Activated naive CD4-positive, alpha-beta T cell treated with Interleukin-2 at 50 U/mL for 16 hours (primary cell): ENCODE measurements around the gene GPR132.
"Not testable (repeated sequence)": the region's sequence is repeated elsewhere in the genome, so short reads cannot be mapped to it uniquely, and the experiment has no call there.

ENCODE experiments used
- DNase-seq: peaks from one replicate; pipeline ENCODE4 v3.0.0-alpha.2; 2020

The GPR132 gene

DNA sequence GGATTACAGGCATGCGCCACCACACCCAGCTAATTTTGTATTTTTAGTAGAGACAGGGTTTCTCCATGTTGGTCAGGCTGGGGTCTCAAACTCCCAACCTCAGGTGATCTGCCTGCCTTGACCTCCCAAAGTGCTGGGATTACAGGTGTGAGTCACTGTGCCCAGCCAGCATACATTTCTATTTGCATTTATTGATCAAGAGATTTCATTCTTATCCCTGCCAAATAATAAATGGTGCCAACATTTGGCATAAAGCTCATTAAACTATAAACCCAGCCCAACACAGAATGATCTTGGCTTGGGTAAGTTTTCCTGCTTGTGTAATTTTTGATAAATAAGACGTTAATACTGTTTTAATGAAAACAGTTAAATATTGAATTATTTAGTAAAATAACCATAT lies 29.6 kb downstream of the GPR132 start:
- not testable (repeated sequence) for DNase-seq

DNA sequence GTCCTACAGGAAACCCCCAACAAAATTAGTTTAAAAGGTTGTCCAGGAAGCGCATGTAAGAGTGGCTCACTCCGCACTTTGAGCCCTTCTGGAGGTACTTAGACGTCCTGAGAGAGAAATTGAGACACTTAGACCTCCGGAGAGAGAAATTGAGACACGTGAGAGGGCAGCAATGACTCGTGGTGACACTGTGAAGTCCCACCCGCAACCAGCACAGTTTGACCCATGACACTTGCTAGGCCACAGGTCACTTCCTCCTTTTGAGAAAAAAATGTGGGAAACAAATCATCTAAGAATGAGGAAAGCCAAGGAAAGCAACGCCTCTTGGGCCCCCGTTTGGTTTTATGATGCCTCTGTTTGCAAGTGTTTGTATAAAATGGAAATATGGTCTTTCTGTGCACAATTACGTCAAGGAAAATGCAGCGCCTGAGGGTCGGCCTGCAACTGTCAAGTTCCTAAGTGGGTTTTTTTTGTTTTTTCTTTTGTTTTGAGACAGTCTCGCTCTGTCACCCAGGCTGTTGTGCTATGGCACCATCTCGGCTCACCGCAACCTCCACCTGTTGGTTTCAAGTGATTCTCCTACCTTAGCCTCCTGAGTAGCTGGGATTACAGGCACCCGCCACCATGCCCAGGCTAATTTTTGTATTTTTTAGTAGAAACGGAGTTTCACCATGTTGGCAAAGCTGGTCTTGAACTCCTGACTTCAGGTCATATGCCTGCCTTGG lies 30.8 kb downstream of the GPR132 start:
- DNase-seq = no peak

- DNase-seq = peak; percentile 17
These were observed 31.8 kb downstream of the GPR132 start for GRCh38 chr14:105033412-105033900.

DNA sequence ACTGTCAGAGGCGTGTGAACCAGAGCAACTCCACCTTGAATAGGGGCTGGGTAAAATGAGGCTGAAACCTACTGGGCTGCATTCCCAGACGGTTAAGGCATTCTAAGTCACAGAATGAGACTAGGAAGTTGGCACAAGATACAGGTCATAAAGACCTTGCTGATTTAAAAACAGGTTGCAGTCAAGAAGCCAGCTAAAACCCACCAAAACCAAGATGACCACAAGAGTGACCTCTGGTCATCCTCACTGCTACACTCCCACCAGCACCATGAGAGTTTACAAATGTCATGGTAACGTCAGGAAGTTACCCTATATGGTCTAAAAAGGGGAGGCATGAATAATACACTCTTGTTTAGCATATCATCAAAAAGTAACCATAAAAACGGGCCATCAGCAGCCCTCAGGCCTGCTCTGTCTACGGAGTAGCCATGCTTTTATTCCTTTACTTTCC lies 32.8 kb downstream of the GPR132 start:
- DNase-seq = not testable (repeated sequence)

DNA sequence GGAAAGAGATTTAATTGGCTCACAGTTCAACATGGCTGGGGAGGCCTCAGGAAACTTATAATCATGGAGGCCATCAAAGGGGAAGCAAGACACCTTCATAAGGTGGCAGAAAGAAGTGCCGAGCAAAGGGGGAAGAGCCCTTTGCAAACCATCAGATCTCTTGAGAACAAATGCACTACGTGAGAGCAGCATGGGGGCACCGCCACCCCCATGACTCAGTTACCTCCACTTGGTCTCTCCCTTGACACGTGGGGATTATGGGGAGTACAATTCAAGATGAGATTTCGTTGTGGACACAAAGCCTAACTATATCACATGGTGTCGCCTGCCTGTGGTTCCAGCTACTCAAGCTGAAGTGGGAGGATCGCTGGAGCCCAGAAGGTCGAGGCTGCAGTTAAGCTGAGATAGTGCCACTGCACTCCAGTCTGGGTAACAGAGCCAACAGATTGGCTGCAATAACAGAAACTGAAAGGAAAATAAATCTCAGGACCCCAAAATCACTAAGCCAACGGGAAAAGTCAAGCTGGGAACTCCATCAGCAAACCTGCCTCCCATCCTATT lies 34.3 kb downstream of the GPR132 start:
- no peak for DNase-seq

- no peak for DNase-seq
These were observed 35.0 kb downstream of the GPR132 start for GRCh38 chr14:105030194-105030593.

GRCh38 chr14:105029402-105029801 lies 35.8 kb downstream of the GPR132 start:
- no peak for DNase-seq

DNA sequence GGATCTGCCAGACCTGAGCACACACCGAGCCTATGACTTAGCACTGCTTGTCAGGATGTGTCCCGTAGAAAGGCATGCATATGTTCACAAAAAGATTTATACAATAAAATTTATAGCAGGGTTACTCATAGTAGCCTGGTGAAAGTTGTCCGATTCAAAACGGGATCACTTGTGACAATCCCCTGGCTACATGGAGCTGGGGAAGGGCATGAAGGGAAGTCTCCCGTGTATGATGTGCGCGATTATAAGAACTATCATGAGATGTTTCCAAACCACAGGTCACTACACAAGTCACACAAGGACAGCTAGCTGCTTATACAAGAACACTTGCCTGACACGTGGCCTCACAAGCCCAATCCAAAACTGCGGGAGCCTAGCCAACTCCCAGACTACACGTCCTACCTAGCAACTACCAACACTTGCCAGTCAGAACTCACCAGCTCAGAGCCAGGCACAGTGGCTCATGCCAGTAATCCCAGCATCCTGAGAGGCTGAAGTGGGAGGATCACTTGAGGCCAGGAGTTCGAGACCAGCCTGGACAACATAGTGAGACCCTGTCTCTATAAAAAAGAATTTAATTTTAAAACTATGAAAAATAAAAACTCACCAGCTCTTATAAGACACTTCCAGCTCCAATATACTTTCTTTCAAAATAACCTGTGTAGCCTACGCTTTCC lies 36.8 kb downstream of the GPR132 start:
- no peak for DNase-seq

DNA sequence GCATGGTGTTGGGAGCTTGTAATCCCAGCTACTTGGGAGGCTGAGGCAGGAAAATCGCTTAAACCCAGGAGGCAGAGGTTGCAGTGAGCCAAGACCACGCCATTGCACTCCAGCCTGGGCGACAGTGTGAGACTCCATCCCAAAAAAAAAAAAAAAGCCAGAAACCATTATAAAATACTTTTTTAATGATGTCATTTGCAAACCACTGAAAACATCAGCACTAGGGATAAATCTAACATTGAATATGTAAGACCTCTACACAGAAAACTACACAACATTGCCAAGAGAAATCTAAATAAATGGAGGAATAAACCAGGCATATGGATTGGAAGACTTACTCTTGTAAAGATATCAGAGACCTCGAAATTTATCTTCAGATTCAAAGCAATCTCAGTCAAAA lies 37.5 kb downstream of the GPR132 start:
- DNase-seq = not testable (repeated sequence)

DNA sequence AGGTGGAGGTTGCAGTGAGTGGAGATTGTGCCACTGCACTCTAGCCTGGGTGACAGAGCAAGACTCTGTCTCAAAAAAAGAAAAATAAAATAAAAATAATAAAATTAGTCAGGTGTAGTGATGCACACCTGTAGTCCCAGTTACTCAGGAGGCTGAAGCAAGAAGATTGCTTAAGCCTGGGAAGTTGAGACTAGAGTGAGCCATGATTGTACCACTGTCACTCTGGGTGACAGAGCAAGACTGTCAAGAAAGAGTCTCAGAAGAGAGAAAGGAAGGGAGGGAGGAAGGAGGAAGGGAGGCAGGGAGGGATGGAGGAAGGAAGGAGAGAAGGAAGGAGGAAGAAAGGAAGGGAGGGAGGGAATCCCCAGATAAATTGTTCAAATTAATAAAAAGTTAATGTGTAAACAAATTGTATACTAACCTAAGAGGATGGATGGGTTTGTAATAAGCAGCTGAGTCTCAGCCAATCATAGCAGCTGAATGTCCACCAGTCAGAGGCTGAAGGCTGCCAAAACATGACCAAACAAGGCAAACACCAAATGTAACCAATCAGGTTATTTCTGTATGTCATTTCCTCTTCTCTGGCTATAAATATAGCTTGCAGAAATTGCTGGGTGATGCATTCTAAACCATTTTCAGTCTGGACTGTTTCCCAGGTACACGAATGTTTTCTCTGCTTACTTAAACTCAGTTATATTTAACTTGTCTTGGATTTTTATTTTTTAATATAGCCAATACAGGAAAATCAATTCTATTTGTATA lies 38.2 kb downstream of the GPR132 start:
- no peak for DNase-seq

GRCh38 chr14:105026033-105026785 lies 39.0 kb downstream of the GPR132 start:
- no peak for DNase-seq

GRCh38 chr14:105025429-105025828 lies 39.8 kb downstream of the GPR132 start:
- no peak for DNase-seq

DNA sequence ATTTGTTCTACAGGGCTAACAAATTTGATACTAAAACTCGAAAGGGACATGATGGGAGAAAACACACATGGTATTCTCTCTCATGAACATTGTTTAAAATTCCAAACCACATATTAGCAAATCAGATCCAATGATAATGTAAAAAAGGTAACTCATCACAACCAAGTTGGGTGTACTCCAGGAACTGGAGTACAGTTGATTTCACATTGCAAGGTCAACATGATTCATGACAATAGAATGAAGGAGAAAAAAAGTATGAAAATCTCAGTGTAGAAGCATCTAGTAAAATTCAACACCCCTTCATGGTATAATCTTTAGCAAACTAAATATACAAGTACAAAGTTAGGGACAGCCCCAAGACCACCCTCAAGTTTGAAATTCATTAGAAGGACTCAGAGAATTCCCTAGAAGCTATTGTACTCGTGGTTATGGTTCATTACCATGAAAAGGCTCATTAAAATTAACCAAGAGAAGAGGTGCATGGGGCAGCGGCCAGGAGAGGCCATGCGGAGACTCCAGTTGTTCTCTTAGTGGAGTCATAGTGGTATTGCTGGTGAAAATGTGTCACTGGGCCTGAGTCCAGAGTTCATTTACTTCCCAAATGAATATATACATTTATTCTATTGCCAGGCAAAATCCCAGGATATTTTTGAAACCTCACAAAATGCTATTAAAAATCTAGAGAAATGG lies 41.3 kb downstream of the GPR132 start:
- DNase-seq = no peak

DNA sequence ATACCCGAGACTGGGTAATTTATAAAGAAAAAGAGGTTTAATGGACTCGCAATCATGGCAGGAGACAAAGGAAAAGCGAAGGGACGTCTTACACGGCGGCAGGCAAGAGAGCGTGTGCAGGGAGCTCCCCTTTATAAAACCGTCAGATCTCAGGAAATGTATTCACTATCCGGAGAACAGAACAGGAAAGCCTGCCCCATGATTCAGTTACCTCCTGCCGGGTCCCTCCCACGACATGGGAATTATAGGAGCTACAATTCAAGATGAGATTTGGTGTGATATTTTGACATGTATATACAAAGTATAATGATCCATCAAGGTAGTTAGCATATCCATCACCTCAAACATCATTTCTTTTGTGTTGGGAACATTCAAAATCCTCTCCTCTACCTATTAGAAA lies 42.1 kb downstream of the GPR132 start:
- no peak for DNase-seq

GRCh38 chr14:105022276-105022670 lies 43.0 kb downstream of the GPR132 start:
- no peak for DNase-seq

DNA sequence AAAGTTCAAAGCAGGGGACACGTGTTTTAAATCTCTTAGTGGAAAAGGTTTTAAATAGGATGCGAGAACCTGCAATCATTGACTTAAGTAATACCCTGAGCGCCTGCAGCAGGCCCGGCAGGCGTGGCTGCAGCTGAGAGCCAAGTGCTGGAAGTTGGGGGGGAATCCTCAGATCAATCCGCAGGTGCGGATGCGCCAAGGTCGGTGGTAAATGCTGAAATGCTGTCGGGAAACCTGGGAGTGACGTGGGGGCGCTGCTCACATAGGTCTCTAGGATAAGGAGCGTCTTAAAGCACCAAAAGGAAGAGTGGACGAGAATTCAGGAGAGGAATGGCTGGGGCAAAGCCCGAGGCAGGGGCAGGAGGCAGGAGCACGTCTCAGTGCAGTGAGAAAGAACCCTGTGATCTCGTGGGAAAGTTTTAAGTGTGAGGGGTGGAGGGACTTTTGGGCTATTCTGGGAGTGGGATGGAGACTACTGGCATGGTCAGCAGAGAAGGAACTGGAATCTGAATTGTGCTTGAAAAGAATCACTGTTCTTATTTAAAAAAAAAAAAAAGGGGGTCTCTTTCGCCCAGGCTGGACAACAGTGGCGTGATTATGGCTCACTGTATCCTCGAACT lies 43.5 kb downstream of the GPR132 start:
- peak; percentile 50 for DNase-seq

- peak; percentile 97 for DNase-seq
These were observed 44.2 kb downstream of the GPR132 start, which contains the start of gene CDCA4 for GRCh38 chr14:105020815-105021655. Gene CDCA4, minus strand, starts transcription at chr14:105021083. Its CDS starts 9,154 bp downstream, at chr14:105011929.

GRCh38 chr14:105019861-105020814 lies 45.1 kb downstream of the GPR132 start:
- DNase-seq = peak; percentile 69

- no peak for DNase-seq
These were observed 46.8 kb downstream of the GPR132 start for GRCh38 chr14:105018414-105018813.
